ENCODE data around the gene GUCY1A2.

Gene GUCY1A2

DNA sequence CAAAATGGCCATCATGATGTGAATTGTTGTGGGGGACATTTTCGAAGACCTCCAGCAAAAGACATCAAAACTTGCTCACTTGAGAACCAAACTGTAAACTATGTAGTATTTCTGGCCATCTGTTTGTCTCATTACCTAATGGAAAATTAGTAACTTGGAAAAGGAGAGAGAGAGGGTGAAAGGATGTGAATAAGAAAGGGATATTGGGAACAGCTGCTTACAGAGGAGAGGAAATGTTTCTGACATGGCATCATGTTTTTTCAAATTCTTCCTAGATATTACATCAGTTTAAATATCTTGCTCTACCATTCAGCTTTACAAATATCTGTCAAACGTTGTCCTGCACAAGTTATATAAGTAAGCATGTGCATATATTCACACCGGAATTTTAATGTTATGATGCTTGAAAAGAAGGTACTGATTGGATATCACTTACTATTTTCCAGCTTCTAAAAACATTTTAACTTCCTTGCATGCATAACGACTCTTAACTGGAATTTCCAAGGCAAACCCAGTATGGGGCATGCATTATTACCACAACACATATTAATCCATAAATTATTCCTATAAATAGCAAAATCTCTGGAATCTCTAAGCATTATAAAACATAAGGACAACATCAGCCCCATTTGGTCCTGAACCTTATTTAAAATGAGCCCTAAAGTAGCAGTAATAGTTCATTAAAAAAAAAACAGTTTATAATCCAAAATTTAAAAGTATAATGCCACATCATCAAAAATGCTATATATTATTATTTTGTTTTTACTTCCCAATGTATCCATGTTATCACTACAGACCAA, 20.0 kb downstream of the GUCY1A2 start:
- DNase-seq, result no peak

GRCh38 chr11:106997227-106997626, 21.0 kb downstream of the GUCY1A2 start:
- DNase-seq, result no peak

GRCh38 chr11:106996691-106997090, 21.6 kb downstream of the GUCY1A2 start:
- DNase-seq, result no peak

GRCh38 chr11:106990331-106990730, 27.9 kb downstream of the GUCY1A2 start:
- no peak for DNase-seq

- DNase-seq, result no peak
Measured at GRCh38 chr11:106989078-106989455, 29.2 kb downstream of the GUCY1A2 start.

DNA sequence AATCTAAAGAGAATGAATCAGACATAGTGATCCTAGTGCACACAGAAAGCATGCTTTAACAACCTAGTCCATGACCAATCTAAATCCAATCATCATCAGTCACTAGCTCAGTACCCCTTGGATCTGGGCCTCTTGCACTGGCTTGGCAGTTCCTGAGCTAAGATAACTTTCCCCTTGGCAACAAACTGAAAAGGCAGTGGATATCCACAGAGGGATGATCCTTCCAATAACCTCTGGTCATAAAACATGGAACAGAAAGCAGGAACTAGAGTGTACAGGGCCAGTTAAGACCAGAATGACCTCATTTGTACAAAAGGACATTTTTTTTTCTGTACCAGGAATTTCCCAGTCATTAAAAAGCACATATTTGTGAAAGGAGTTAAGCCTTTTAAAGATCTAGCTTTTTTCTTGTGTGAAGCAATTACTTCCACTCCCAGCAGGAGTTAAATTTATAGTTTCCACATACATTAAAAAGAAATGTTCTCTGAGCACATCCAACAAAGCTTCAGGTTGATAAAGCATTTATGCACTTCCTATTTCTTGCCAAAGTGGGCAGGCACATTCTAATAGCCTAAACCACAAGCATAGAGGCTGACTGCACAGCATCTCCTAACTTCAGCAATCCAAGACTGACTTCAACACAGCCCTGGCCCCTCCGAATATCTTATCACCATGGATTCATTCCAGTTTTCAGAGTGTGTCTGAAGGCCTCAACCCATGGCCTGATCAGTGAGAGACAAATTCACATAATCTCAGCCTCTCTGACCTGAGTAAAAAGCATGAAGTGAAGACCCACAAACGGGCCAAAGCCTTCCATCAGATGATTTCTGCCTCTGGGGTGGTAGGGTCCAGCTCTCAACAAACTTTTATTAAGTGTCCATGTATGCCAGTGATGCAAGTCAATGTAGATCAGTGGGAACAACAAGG, 29.9 kb downstream of the GUCY1A2 start:
- DNase-seq, result no peak

- DNase-seq, result no peak
Measured at GRCh38 chr11:106986673-106987072, 31.6 kb downstream of the GUCY1A2 start.

GRCh38 chr11:106986261-106986660, 32.0 kb downstream of the GUCY1A2 start:
- DNase-seq, result no peak

DNA sequence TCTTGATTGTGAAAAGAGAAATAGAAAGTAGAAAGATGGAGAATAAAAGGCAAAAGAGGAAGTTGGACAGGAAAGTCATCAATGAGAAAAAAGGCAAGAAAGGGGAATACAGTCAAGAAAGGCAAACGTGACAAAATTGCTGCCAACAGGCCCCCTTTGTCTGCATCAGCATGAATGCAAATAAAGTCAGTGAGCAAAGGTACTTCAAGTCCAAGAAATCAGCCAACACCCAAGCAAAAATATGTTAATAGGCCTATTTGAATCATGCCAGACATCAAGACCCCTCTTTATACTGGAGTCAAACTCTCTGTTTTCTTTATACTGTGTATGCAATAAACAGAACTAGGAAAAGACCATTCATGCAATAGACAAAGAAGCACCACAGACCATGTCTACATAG, 34.3 kb downstream of the GUCY1A2 start:
- DNase-seq, result no peak

DNA sequence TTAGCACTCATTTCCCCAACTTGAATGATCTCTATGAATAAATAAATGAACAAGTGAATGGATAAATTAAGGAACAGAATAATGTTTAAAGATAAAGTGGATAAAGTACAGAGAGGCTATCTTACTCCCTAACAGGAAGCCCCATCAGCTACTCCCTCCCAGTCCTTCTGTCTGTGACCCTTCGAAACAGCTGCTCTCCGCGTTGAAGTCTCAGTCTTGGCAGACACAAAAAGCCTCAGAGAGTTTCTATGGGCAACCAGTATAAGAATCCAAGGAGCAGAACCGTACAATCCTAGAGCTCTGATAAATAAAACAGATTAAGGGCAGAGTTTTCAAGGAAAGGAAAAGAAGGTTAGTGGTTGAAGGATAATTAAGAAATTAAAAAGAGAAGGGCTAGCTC, 35.0 kb downstream of the GUCY1A2 start:
- no peak for DNase-seq

- DNase-seq, result no peak
Measured at GRCh38 chr11:106974831-106975230, 43.4 kb downstream of the GUCY1A2 start.

DNA sequence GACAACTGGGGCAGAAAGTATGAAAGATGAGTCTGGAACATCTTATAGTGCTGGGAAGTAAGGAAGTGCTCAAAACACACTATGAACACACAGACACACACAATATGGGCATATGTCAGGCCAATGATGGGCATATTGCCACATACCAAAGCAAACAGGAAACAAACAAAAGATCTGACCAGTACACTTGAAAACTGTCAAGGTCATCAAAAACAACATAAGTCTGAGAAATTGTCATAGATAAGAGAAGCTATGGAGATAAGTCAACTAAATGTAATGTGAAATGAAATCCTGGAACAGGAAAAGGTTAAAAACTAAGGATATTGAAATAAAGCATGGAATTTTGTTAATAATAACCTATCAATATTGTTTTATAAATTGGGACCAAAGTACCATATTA, 46.4 kb downstream of the GUCY1A2 start:
- DNase-seq, result no peak

DNA sequence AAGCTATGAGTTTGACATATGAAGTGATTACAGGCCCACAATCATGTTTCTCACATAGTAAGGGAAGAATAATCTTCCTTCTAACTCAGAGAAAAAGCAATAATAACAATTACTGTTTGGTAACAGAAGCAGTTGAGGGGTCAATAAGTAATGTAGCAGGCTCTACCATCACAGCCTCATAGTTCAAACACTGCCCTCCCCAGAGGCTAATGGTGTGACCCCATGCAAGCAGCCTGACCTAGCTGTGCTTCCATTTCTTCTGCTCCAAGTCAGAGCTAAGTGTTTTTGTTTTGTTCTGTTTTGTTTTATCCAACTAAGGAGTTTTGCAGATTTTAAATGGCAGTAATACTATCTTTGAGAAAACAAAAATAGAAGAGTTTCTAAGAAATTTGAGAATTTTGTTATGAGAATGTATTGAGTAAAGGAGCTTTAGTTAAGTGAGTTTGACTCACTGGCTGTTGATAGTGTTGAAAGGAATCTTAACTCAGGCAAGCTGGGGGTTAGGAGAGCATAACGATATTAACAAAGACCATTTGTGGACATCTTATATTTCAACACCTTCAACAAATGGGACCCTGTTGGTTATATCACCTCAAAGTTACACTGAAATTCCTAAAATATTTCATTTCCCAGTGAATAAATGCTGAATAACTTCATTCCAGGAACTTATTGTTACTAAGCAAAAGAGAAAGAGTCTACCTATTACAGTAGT, 48.5 kb downstream of the GUCY1A2 start:
- DNase-seq, result no peak

DNA sequence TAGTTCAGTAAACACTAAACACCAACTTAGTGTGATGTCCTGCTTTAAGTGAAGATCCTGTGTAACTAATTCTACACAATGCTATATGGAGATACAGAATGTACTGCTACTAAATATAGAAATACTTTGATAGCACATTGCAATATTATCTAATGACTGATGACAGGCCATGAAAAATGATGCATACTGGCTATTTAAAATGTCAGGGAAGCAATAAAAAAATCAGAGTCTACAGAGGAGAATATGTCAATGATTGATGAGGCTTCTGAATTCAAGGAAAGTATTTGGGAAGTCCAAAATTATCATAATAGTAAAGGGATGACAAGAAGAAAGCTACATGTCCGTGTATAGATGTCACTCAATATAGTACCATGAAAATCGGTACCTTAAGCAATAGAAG, 55.3 kb downstream of the GUCY1A2 start:
- DNase-seq, result no peak

DNA sequence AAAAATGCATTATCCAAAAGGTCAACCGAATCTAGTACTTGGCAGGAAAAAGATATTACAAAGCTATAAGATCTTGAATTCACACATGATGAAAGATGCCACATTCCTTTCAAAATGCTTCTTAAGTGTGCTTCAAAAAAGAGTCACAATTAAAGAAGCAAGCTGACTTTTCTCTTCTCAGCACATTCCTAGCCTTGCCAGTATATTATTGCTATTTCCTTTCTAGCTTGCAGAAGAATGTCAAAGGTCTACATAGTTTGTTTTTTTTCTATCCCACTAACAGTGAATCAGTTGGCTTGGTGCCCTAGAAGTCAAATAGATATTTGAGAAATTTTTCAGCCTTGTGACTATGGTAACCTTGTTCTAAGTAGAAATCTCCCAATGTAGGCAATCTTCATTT, 56.8 kb downstream of the GUCY1A2 start:
- DNase-seq, result no peak

DNA sequence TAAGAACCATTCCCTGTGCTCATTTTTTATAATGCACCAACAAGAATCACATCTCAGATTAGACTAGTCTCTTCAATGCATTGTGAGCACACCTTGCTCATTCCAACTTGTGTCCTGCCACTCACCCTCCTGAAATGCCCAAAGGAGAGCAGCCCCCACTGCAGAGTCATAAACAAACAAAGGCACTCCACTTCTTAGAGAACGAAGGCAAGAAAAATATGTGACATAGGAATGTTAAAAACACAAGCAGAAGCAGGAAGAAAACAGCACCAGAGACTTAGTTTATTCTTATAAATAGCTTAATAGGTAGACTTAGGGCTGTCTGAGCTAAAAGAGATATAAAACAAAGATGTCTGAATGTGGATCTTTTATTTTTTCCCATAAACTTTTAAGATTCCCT, 57.2 kb downstream of the GUCY1A2 start:
- no peak for DNase-seq

- no peak for DNase-seq
Measured at GRCh38 chr11:106959800-106960199, 58.5 kb downstream of the GUCY1A2 start.

DNA sequence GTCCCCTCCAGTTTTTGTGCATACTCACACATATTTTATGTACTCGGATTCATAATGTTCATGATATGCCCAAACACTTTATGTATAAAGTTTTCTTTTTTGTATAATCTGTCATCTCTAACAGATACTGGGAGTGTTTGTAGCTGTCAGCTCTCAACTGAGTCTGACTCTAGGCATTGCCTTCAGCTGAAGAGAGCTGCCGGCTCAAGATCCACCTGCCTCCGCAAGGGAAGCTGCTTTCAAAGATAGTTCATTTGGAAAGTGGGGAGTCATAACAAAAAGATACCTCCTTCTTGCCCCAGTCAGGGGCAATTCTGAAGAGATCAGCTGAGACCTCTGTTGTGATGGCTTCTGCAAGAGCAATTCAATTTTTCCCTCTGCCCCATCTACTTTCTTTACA, 58.9 kb downstream of the GUCY1A2 start:
- DNase-seq, result no peak

DNA sequence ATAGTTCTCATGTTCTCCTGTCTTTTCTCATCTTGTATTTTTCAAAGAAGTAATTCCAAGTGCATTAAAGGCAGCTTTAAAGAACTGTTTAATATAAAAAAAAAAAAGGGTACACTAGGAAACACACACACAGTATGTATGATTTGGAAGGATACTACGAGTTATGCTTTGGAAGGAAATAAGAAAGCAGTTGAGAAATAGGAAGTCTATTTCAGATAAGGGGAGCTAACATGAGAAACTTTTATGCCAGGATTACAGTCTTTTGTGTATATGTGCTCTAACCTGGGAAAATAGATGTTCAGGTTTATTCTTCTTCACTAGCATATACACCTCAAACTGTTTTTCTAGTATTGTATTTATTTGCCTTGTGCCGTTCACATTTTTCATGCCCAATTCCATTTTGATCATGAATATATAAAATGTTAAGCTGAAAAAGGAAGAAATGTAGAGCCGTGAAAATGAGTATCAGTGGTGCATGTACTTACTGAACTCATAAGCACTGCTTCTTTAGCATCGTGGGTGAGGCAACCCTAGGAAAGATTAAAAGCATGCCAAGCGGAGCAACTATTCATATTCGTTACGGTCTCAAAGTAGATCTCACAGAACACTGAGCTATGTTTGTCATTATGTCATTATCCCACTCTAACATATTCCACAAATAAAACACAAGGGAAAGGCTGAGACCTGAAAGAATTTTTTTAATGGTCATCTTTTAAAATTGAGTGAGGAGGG, 59.6 kb downstream of the GUCY1A2 start:
- DNase-seq, result no peak

- no peak for DNase-seq
Measured at GRCh38 chr11:106957030-106957482, 61.2 kb downstream of the GUCY1A2 start.

GRCh38 chr11:106950067-106950491, 68.2 kb downstream of the GUCY1A2 start:
- DNase-seq, result no peak

DNA sequence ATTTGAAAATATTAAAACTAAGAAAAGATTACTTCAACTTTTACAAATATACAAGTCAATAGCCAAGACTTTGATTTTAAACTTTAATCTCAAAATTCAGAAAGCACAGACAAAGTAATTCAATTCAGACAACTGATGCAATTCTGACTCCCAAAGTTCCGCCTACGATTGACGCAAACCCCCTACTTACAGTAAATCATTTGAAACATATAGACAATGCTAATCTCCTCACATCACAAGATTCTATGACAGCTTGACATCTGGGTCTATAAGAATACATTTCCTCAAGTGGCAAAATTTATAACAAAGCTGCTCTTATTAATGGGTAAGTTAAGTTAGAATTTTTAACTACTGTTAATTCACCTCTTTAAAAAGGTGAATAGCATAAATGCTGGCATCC, 75.2 kb downstream of the GUCY1A2 start:
- DNase-seq, result no peak

DNA sequence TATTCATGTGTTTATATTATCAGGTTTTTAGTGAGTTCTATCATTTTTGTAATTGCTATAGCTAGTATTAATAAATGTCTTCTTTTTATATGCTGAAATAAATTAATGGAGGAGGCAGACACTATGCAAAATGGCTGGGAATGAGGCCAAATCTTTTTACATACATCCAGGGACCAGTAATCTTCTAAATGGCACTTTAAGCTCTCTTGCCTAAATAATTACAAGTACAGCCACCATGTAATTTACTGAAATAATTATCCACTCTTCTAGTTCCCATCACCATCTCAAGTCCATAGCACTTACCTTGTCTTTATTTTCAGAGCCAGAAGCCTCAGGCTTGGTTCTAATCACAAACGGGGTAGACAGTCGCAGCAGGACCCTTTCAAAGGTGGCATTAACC, 79.1 kb downstream of the GUCY1A2 start:
- no peak for DNase-seq
